WTC11 (cell line): ENCODE data around the gene PAK3. TPM values are rescaled to one million over a fixed set of nuclear protein-coding genes. Genes with fewer than 3 reads are reported as not detected.

ENCODE experiments used
- ATAC-seq: fragments of 200-7000 bp; cut with Tn5 transposase; 2 replicates; pipeline ENCODE4 v1.10.0; 2021; ENCODE audit warnings: mild to moderate bottlenecking, moderate library complexity
- CTCF ChIA-PET: fragments of 300-600 bp; sonication (Branson Sonifier 250); formaldehyde crosslinking; loops from one replicate; lab custom pipeline; 2021; ENCODE audit warnings: antibody characterized with exemption; lab: Charles Lee
- POLR2A ChIA-PET: fragments of 350-600 bp; sonication (Branson Sonifier 250); formaldehyde crosslinking; loops from one replicate; lab custom pipeline; 2021; ENCODE audit warnings: antibody characterized with exemption; lab: Charles Lee
- DNase-seq: peaks from one replicate; pipeline ENCODE4 v3.0.0; 2021; ENCODE audit warnings: low spot score
- H3K27ac Mint-ChIP-seq: 2 replicates; pipeline ENCODE4 v1.8.0; 2021; ENCODE audit warnings: mixed read lengths
- H3K27me3 Mint-ChIP-seq: 2 replicates; pipeline ENCODE4 v1.8.0; 2021; ENCODE audit warnings: low read depth, mild to moderate bottlenecking, moderate library complexity, mixed read lengths
- H3K36me3 Mint-ChIP-seq: 2 replicates; pipeline ENCODE4 v1.8.0; 2021; ENCODE audit warnings: mixed read lengths
- H3K4me1 Mint-ChIP-seq: 2 replicates; pipeline ENCODE4 v1.8.0; 2022; ENCODE audit warnings: mixed read lengths
- H3K4me3 Mint-ChIP-seq: 2 replicates; pipeline ENCODE4 v1.8.0; 2021; ENCODE audit warnings: mild to moderate bottlenecking, moderate library complexity, mixed read lengths
- H3K9me3 Mint-ChIP-seq: 2 replicates; pipeline ENCODE4 v1.8.0; 2021; ENCODE audit warnings: mixed read lengths
- AR ChIP-seq: fragments of 250-450 bp; sonication (Bioruptor Pico); IDR thresholded peaks from 2 replicates; pipeline ENCODE4 v1.9.0; 2021; ENCODE audit warnings: mild to moderate bottlenecking
- ATF2 ChIP-seq: sonication (generic); formaldehyde crosslinking; IDR thresholded peaks from 2 replicates; pipeline ENCODE4 v1.8.1; 2022; ENCODE audit warnings: low read depth, missing genetic modification reagents, borderline replicate concordance
- CDX4 ChIP-seq: fragments of 250-450 bp; sonication (Bioruptor Pico); IDR thresholded peaks from 2 replicates; pipeline ENCODE4 v1.9.0; 2021; ENCODE audit warnings: moderate library complexity, mild to moderate bottlenecking, inconsistent platforms, borderline replicate concordance
- E2F5 ChIP-seq: sonication (generic); formaldehyde crosslinking; IDR thresholded peaks from 2 replicates; pipeline ENCODE4 v1.8.1; 2022; ENCODE audit warnings: mild to moderate bottlenecking, moderate library complexity, missing genetic modification reagents
- ELF4 ChIP-seq: sonication (generic); formaldehyde crosslinking; IDR thresholded peaks from 2 replicates; pipeline ENCODE4 v1.8.1; 2022; ENCODE audit warnings: low read depth, mild to moderate bottlenecking, moderate library complexity, missing genetic modification reagents
- ERG ChIP-seq: fragments of 250-450 bp; sonication (Bioruptor Pico); IDR thresholded peaks from 2 replicates; pipeline ENCODE4 v1.8.0; 2021; ENCODE audit warnings: mild to moderate bottlenecking
- IRF2 ChIP-seq: sonication (generic); formaldehyde crosslinking; IDR thresholded peaks from 2 replicates; pipeline ENCODE4 v1.8.0; 2022; ENCODE audit warnings: low read depth, missing genetic modification reagents, borderline replicate concordance
- MAX ChIP-seq: sonication (generic); formaldehyde crosslinking; IDR thresholded peaks from 2 replicates; pipeline ENCODE4 v1.8.0; 2022; ENCODE audit warnings: mild to moderate bottlenecking, missing genetic modification reagents
- MYBL2 ChIP-seq: sonication (generic); formaldehyde crosslinking; IDR thresholded peaks from 2 replicates; pipeline ENCODE4 v1.8.1; 2023; ENCODE audit warnings: mild to moderate bottlenecking, moderate library complexity, missing genetic modification reagents
- NFE2L1 ChIP-seq: sonication (generic); formaldehyde crosslinking; IDR thresholded peaks from 2 replicates; pipeline ENCODE4 v1.8.1; 2023; ENCODE audit warnings: missing genetic modification reagents
- ZBTB43 ChIP-seq: sonication (generic); formaldehyde crosslinking; IDR thresholded peaks from 2 replicates; pipeline ENCODE4 v1.8.1; 2023; ENCODE audit warnings: mild to moderate bottlenecking, missing genetic modification reagents
- ZNF317 ChIP-seq: sonication (generic); formaldehyde crosslinking; IDR thresholded peaks from 2 replicates; pipeline ENCODE4 v1.8.1; 2023; ENCODE audit warnings: low read depth, mild to moderate bottlenecking, moderate library complexity, missing genetic modification reagents, borderline replicate concordance
- ZNF396 ChIP-seq: fragments of 250-450 bp; sonication (Bioruptor Pico); IDR thresholded peaks from 2 replicates; pipeline ENCODE4 v1.8.0; 2021; ENCODE audit warnings: mild to moderate bottlenecking, moderate library complexity, borderline replicate concordance
- ZNF416 ChIP-seq: fragments of 250-450 bp; sonication (Bioruptor Pico); IDR thresholded peaks from 2 replicates; pipeline ENCODE4 v1.9.0; 2021; ENCODE audit warnings: mild to moderate bottlenecking, inconsistent platforms
- ZNF425 ChIP-seq: fragments of 250-450 bp; sonication (Bioruptor Pico); conservative IDR thresholded peaks from 2 replicates; pipeline ENCODE4 v1.9.0; 2021; ENCODE audit warnings: mild to moderate bottlenecking
- ZNF671 ChIP-seq: fragments of 250-450 bp; sonication (Bioruptor Pico); IDR thresholded peaks from 2 replicates; pipeline ENCODE4 v1.8.0; 2021; ENCODE audit warnings: mild to moderate bottlenecking
- total RNA-seq: library from RNA; stranded (reverse); gene quantifications from 3 replicates; pipeline ENCODE4 v1.2.3, GENCODE V29; 2021

The PAK3 gene
- total RNA-seq, 1 experiment from 2014 or later: 5.1 TPM

GRCh38 chrX:111165902-111166301 lies 69.9 kb downstream of the PAK3 start (continued):
- TF ChIP-seq AR (CRISPR knock-in tag): no peak
- TF ChIP-seq, all 79 proteins: peak for 0

GRCh38 chrX:111167334-111167733 lies 71.3 kb downstream of the PAK3 start:
- Mint-ChIP-seq H3K27ac (no peak overlapping the region), H3K9me3 (no peaks in the 10 kb centered on the region), H3K4me1 (no peaks in the 10 kb centered on the region), H3K27me3 (no peaks in the 10 kb centered on the region), H3K36me3 (no peaks in the 10 kb centered on the region), H3K4me3 (no peak overlapping the region)
- ChIA-PET CTCF (interaction anchor here (1.6 to 1.9 kb wide), 2 partner anchors 67 to 77 kb away, joined by 3 to 15 read pairs; no protein-coding TSS in a partner anchor), POLR2A (no interaction called here)
- no peak for ATAC-seq
- TF ChIP-seq ZBTB43 (CRISPR knock-in tag): no peak
- no peak for TF ChIP-seq ZNF416 (CRISPR knock-in tag)
- no peak for TF ChIP-seq ERG (CRISPR knock-in tag)
- TF ChIP-seq ZNF396 (CRISPR knock-in tag): no peak
- no peak for TF ChIP-seq ZNF425
- no peak for TF ChIP-seq ELF4
- no peak for DNase-seq

GRCh38 chrX:111168314-111168713 lies 72.3 kb downstream of the PAK3 start:
- H3K4me1 Mint-ChIP-seq: no peaks in the 10 kb centered on the region
- no peaks in the 10 kb centered on the region for H3K9me3 Mint-ChIP-seq
- ATAC-seq (peak; percentile 56), DNase-seq (peak; percentile 11)
- POLR2A ChIA-PET: interaction anchor here (0.7 kb wide), 1 partner anchor 276 kb away, joined by 3 read pairs; no protein-coding TSS in a partner anchor
- TF ChIP-seq NFE2L1 (CRISPR knock-in tag) (no peak), ZNF317 (no peak), AR (CRISPR knock-in tag) (no peak), E2F5 (CRISPR knock-in tag) (no peak), MYBL2 (CRISPR knock-in tag) (no peak), CDX4 (CRISPR knock-in tag) (no peak), IRF2 (CRISPR knock-in tag) (no peak), MAX (CRISPR knock-in tag) (no peak), ZNF671 (CRISPR knock-in tag) (no peak), ATF2 (CRISPR knock-in tag) (no peak)
- no peaks in the 10 kb centered on the region for H3K36me3 Mint-ChIP-seq
- no peak overlapping the region for H3K4me3 Mint-ChIP-seq
- no peaks in the 10 kb centered on the region for H3K27me3 Mint-ChIP-seq
- CTCF ChIA-PET: interaction anchor here (0.5 to 1.9 kb wide), 7 partner anchors 13 to 277 kb away, joined by 3 to 15 read pairs (median 5); no protein-coding TSS in a partner anchor
- H3K27ac Mint-ChIP-seq: no peak overlapping the region
